Loucy (cell line): ENCODE data around the gene DBX2.

Experiments used
- EZH2phosphoT487 ChIP-seq: fragments of 200-600 bp; IDR thresholded peaks from 2 replicates; pipeline ENCODE4 v1.6.1; 2018; ENCODE audit warnings: antibody characterized with exemption, mild to moderate bottlenecking, moderate library complexity, borderline replicate concordance
- TF ChIP-seq, protein P1 (sequence below): fragments of 200-600 bp; sonication (generic); conservative IDR thresholded peaks from 2 replicates; pipeline ENCODE4 v1.5.1; 2014; ENCODE audit warnings: mild to moderate bottlenecking, antibody characterized with exemption, low read length

DNA sequence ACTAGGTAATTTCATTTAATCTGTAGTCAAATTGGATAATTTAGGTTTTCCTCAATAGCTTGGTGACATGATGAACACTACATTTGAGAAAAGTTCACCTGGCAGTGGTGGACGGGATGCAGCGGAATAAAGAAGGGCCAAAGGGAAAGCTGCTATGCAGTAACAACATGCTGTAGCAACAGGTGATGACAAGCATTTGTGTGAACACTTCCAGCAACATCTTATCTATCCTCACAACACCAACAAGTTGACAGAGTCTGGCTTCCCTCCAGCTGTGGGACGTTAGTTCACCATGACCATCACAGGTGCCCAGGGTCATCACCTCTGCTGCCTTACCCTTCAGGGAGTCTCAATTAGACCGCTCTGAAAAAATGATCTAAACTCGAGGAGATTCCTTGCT is 8.3 kb downstream of the DBX2 start:
- TF ChIP-seq, protein P1, sequence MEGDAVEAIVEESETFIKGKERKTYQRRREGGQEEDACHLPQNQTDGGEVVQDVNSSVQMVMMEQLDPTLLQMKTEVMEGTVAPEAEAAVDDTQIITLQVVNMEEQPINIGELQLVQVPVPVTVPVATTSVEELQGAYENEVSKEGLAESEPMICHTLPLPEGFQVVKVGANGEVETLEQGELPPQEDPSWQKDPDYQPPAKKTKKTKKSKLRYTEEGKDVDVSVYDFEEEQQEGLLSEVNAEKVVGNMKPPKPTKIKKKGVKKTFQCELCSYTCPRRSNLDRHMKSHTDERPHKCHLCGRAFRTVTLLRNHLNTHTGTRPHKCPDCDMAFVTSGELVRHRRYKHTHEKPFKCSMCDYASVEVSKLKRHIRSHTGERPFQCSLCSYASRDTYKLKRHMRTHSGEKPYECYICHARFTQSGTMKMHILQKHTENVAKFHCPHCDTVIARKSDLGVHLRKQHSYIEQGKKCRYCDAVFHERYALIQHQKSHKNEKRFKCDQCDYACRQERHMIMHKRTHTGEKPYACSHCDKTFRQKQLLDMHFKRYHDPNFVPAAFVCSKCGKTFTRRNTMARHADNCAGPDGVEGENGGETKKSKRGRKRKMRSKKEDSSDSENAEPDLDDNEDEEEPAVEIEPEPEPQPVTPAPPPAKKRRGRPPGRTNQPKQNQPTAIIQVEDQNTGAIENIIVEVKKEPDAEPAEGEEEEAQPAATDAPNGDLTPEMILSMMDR = no peak
- TF ChIP-seq EZH2phosphoT487 = no peak
